NCI-H1105 treated with DMSO at 0.1 percent for 48 hours (cell line): ENCODE results near the gene ARHGAP24.
"Not testable (repeated sequence)": the region's sequence is repeated elsewhere in the genome, so short reads cannot be mapped to it uniquely, and the experiment has no call there.

Experiments
- DNase-seq: peaks from one replicate; lab custom pipeline; 2025; lab: John Stamatoyannopoulos, UW

The ARHGAP24 gene

GRCh38 chr4:85815796-85816459, 341.0 kb downstream of the ARHGAP24 start:
- DNase-seq: no peak

- no peak for DNase-seq
These were observed 343.8 kb downstream of the ARHGAP24 start for GRCh38 chr4:85818700-85819099.

DNA sequence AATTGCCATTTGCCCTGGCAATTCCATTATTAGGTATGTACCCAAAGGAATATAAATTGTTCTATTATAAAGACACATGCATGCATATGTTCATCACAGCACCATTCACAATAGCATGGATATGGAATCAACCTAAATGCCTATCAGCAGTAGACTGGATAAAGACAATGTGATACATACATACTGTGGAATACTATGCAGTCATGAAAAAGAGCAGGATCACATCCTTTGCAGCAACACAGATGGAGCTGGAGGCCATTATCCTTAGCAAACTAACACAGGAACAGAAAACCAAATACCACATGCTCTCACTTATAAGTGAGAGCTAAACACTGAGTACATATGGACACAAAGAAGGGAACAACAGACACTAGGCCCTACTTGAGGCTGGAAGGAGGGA, 345.2 kb downstream of the ARHGAP24 start:
- DNase-seq: not testable (repeated sequence)

DNA sequence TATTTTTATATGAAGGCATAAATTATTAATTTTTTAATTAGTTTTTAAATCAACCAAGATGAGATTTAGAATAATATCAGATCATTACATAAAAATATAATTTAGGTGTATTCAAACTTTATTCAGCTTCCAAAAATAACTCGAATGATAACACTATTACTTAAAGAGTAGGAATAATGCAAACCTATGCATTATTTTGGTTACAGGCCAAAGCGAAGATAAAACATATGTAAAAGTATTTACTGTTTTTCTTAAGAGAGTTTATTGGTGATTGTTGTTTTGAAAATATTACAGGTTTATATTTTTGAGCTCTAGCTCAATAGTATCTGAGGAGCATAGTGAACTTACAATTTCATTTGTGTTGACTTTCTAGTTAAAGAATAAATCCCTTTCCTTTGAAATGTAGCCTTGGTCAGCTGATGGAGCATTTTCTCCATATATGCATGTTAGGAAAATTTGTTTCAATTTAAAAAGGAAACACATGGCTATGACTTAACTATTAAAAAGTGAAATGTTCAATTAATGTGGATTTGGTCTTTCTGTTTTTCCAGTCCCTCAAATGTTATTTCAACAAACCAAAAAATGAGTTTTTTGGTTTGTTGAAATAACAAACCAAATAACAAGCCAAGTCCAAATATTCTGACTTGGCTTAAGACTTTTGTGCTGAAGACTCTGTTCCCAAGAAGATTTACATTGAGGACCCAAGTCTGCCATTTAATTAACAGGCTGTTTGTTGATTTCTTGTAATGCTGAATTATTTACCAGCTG, 346.9 kb downstream of the ARHGAP24 start:
- DNase-seq: no peak

DNA sequence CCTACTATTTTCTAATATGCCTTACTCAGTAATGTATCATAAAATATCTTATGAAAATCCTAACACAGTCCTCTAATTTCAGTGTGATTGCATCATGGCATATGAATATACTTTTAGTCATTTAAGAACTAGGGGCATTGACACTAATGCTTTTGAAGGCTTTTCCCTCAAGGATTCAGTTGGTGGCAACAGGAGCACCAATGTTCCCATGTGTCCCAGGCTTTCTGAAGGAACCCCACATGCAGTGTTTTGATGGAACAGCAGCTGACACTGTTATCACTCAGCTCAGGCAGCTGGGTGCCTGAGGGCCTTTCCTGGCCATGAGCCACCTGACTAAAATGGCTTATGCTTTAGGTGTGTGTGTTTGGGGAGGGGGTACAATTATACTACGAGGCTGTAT, 348.3 kb downstream of the ARHGAP24 start:
- DNase-seq: peak; percentile 36

DNA sequence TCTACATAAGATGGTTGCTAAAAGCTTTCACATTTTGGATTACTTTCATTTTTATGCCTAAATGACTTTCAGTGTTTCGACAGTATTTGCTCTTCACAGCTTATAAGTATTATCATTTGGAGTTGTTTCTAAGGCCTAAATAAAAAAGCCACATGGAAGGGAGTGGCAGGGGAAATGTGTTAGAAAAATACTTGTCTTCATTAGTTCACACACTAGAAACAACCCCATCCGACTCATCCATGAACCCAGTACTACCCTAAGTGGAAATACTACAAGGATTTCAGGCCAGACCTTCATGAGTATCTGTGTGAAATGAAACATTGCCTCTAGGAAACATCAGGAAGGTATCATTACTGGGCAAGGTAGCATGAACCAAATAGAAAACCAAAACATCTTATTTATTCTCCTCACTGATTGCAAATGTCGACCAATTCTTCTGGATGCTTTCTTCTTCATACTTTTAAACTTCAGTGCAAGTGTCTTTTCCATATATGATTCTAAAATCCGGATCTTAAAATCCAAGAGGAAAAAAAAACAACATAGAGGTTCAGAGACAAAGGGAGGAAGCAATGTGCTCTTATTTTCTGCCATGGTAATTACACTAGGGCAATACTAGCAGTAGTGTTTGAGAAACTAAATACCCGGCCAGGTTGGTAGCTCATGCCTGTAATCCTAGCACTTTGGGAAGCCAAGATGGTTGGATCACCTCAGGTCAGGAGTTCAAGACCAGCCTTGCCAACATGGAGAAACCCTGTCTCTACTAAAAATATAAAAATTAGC, 349.4 kb downstream of the ARHGAP24 start:
- no peak for DNase-seq

DNA sequence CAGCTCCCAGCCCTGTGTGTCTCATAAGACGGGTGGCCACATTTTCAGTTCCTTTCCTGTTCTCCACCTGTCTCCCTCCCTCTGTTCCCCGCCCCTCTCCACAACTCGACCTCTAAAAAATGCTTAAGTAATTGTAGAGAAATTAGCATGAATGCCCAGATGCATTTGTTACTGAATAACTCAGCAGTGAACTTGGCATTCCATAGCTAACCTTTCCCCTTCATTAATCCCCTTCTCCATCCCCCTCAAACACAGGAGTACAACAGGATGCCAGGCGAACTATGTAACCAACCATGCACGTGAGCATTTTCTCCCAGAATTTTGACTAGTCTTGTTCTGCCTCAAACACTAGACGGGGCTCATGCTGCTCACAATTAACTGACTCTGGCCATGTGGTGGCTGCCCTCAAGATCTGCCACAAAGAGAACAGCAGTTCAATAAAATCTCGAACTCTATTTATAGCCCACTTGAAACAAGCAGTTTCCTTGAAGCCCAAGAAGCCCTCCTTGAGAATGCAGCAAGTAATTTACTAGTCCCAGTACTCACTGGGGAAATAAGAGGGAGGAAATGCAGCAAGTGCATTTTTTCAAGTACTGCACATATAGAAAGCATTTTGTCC, 351.2 kb downstream of the ARHGAP24 start:
- DNase-seq: peak; percentile 20

DNA sequence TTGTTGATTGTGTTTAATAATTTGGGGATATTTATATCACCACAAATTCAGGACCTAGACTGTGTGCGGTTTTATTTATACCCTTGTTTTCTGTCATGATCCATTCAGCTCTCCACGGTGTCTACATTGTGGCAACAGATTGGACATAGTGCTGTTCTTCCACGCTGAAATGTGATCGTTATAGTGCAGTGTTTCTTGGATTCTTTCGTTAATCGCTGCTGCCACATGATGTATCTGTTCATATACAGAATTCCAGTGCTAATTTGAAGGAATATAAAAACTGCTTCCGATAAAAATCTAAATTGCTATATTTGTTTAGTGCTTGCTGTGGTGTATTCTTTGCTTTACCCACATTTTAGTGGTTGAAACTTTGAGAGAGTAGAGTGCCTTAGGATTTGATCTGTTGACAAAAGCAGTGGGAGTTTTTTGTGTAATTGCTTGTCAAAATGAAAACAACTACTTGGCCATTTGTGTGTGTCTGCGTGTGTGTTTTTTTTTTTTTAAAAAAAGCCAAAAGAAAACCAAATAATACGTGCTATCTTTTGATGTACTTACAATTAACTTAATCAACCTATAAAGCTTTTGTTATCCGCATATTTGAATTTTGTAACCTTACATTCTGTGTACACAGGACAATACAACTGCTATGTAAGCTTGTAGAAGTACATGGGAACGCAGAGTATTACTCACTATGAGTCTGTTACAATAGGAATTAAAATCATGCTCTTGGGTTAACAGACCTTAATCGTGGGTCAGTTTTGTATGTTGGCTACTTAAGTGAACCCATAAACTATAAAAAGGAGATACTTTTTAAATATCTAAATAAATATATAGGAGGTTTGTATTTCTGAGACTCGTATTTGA, 353.3 kb downstream of the ARHGAP24 start:
- no peak for DNase-seq

DNA sequence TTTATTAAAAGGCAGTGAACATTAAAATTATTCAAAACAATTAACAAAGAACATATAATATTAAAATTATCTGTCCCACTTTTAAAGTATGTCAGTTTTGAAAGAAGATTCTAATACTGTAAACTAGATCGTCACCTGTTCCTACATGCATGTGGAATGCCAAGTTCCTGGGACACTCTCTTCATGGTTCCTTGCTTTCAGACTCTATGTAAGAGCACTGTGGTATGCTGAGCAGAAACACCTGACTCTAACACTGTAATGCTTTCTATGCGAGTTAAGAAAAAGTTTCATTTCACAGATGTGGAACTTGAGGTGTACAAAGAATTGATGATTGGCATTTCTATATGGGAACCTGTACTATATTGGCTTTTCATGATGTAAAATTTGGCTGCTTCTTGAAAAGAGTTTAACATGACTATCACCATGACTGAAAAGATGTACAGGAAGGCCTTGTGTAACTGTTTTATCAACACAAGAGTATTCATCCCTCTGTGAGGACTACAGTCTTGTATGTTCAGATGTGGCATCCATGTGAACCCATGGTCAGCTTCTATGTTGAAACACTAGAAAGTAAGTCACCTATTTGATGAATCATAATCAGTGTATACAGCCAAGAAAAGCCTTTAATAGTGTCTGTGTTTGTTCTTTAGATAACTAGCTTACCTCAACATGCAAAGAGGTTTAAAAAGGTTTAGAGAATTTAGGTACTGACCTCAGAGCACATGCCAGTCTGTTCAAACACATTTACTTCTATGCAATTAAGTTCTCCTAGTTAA, 354.5 kb downstream of the ARHGAP24 start:
- no peak for DNase-seq

- DNase-seq: no peak
These were observed 356.7 kb downstream of the ARHGAP24 start for GRCh38 chr4:85831647-85832046.

- DNase-seq: no peak
These were observed 358.4 kb downstream of the ARHGAP24 start for GRCh38 chr4:85833302-85833701.

GRCh38 chr4:85834934-85835333, 360.0 kb downstream of the ARHGAP24 start:
- DNase-seq: no peak

DNA sequence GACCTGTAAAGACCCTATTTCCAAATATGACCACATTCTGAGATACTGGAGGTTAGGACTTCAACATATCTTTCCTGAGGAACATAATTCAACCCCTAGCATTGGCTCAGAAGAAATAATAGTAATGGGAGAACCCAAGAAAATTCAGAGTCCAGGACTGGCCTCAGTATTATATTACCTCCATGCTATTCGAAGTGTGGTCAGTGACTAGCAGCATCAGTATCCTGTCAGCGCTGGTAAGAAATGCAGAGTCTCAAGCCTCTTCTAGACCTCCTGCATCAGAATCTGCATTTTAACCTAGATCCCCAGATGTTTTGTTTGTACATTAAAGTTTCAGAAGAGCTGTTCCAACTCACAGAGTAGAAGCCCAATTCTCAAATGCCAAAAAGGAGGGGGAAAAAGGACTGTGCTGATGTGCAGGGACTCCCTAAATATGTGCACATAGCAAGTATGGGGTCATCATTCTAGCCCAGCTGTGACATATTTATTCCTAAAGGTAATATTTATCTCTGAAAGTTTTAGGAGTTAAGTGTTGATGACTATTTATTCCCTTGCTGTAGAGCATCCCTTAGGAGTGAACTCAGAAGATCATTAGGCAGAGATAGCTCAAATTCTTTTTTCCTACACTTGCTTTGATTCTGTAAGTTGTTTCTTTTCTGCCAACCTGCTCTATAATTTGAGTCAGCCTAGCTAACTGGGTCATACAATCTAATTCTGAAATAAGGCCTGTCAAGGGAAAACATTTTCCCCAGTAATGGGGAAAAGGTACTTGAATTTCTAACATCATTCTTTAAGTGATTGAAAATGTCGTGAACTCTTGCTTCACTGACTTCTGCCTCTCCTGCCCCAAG, 361.9 kb downstream of the ARHGAP24 start:
- no peak for DNase-seq

- DNase-seq: no peak
These were observed 362.4 kb downstream of the ARHGAP24 start for GRCh38 chr4:85837439-85837733.

GRCh38 chr4:85839981-85840451, 365.1 kb downstream of the ARHGAP24 start:
- not testable (repeated sequence) for DNase-seq

GRCh38 chr4:85842540-85842939, 367.6 kb downstream of the ARHGAP24 start:
- peak; percentile 20 for DNase-seq

- DNase-seq: peak; percentile 53
These were observed 378.8 kb downstream of the ARHGAP24 start for GRCh38 chr4:85853740-85854139.

DNA sequence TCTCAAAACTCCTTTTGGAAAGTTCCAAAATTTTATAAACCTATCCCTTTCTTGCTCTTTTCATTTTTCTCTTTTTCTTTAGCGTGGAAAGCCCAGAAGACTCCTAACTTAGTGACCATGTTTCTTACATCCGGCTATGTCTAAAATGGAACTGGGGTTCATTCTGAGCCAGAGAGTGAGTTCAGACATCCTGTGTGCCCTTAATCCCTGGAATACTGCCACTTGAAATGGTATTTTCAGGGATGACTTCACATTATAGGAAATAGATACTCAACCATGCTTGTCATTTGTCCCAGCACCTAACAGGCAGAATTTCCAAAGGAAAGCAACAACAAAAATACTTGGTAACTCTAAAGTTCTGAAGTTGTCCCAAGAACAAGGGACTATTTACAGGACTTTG, 379.6 kb downstream of the ARHGAP24 start:
- DNase-seq: no peak

DNA sequence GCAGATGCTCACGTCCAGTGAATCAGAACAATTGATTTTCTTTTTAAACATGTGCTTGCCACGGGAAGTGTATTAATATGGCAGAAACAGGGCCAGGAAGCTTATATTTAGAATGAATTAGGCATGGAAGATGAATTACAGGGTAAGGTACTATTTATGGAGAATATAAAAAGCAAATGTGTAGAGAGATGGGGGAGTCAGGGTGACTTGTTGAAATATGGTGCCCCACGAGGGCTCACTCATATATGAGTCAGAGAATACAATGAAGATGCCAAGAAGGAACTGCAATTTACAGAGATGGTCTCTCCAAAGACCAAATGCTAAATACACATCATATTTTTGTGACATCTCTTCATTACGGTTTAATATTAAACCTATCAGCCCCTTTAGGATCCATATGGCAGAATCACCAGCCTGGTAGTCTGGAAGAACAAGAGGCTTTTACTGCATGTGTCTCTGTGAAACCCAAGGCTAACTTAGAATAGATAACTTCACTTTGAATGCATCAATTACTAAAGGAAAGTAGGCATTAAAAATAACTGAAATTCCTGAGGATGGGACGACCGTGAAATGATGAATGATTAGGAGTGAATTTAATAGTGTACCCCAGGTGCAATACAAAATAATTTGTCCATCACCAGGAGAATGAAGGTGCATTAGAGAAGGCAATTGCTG, 385.3 kb downstream of the ARHGAP24 start:
- DNase-seq: no peak
